ENCODE measurements around the gene CLDN22.

The CLDN22 gene

GRCh38 chr4:183318656-183319055, 1.4 kb downstream of the CLDN22 start:
- DNase-seq: no peak

GRCh38 chr4:183314806-183315205, 5.3 kb downstream of the CLDN22 start:
- no peak for DNase-seq

GRCh38 chr4:183314336-183314735, 5.7 kb downstream of the CLDN22 start:
- no peak for DNase-seq

GRCh38 chr4:183312841-183313240, 7.2 kb downstream of the CLDN22 start:
- no peak for DNase-seq

GRCh38 chr4:183306811-183307210, 13.3 kb downstream of the CLDN22 start:
- DNase-seq: no peak

GRCh38 chr4:183304538-183304937, 15.5 kb downstream of the CLDN22 start:
- no peak for DNase-seq

- no peak for DNase-seq
Measured at GRCh38 chr4:183304067-183304466, 16.0 kb downstream of the CLDN22 start.

- DNase-seq: no peak
Measured at GRCh38 chr4:183303301-183303700, 16.8 kb downstream of the CLDN22 start.

GRCh38 chr4:183300655-183301054, 19.4 kb downstream of the CLDN22 start:
- DNase-seq: no peak

GRCh38 chr4:183300070-183300469, 20.0 kb downstream of the CLDN22 start:
- DNase-seq: no peak

- DNase-seq: no peak
Measured at GRCh38 chr4:183299464-183299863, 20.6 kb downstream of the CLDN22 start.

GRCh38 chr4:183297675-183298074, 22.4 kb downstream of the CLDN22 start:
- no peak for DNase-seq

- DNase-seq: no peak
Measured at GRCh38 chr4:183295711-183296110, 24.4 kb downstream of the CLDN22 start.

- no peak for DNase-seq
Measured at GRCh38 chr4:183291070-183291469, 29.0 kb downstream of the CLDN22 start.

GRCh38 chr4:183289688-183290087, 30.4 kb downstream of the CLDN22 start:
- no peak for DNase-seq

- no peak for DNase-seq
Measured at GRCh38 chr4:183288955-183289354, 31.1 kb downstream of the CLDN22 start.

- no peak for DNase-seq
Measured at GRCh38 chr4:183287677-183288076, 32.4 kb downstream of the CLDN22 start.

- no peak for DNase-seq
Measured at GRCh38 chr4:183287309-183287659, 32.8 kb downstream of the CLDN22 start.

GRCh38 chr4:183286590-183287308, 33.3 kb downstream of the CLDN22 start:
- DNase-seq: no peak

- no peak for DNase-seq
Measured at GRCh38 chr4:183285886-183286285, 34.2 kb downstream of the CLDN22 start.

- DNase-seq: no peak
Measured at GRCh38 chr4:183284965-183285364, 35.1 kb downstream of the CLDN22 start.

- no peak for DNase-seq
Measured at GRCh38 chr4:183284258-183284785, 35.8 kb downstream of the CLDN22 start.

GRCh38 chr4:183276106-183276505, 44.0 kb downstream of the CLDN22 start:
- no peak for DNase-seq

- DNase-seq: no peak
Measured at GRCh38 chr4:183272384-183272783, 47.7 kb downstream of the CLDN22 start.

- DNase-seq: no peak
Measured at GRCh38 chr4:183268556-183268955, 51.5 kb downstream of the CLDN22 start.
